K562 (cell line): ENCODE data around the gene DMD.

Source experiments
- CAMTA2 ChIP-seq: fragments of 250-450 bp; sonication (Bioruptor Pico); conservative IDR thresholded peaks from 2 replicates; pipeline ENCODE4 v1.5.1; 2022
- CTCF ChIP-seq, 3 experiments: IDR thresholded peaks in 2 of 3; conservative IDR thresholded peaks in 1 of 3; 2 replicates each; pipeline ENCODE4 v1.5.1; 2011 to 2012; ENCODE audit warnings: low read length in 3 of 3, mild to moderate bottlenecking in 3 of 3, control low read depth in 2 of 3, improper control_type of control experiment in 1 of 3, inconsistent platforms in 1 of 3, low read depth in 1 of 3, mixed read lengths in 1 of 3, moderate library complexity in 1 of 3; ENCODE audit not compliant: insufficient read depth in 2 of 3
- JUN ChIP-seq, 2 experiments: sonication (generic) in 1 of 2; formaldehyde crosslinking in 1 of 2; IDR thresholded peaks; 2 replicates each; pipeline versions ENCODE4 v1.6.1 to v1.8.0; 2012 to 2022; ENCODE audit warnings: borderline replicate concordance in 2 of 2, mild to moderate bottlenecking in 2 of 2, improper control_type of control experiment in 1 of 2, low read depth in 1 of 2, low read length in 1 of 2, missing genetic modification reagents in 1 of 2
- PREB ChIP-seq: sonication (generic); formaldehyde crosslinking; IDR thresholded peaks from 2 replicates; pipeline ENCODE4 v1.8.1; 2023; ENCODE audit warnings: mild to moderate bottlenecking, missing genetic modification reagents
- WHSC1 ChIP-seq: IDR thresholded peaks from one replicate; pipeline ENCODE4 v1.6.1; 2012; ENCODE audit warnings: low read length, control low read depth, inconsistent platforms

- TF ChIP-seq JUN (IDR thresholded peaks at IDR 0.05; ENCODE audit: borderline replicate concordance, low read depth, low read length) (no peak), JUN (CRISPR knock-in tag; IDR thresholded peaks at IDR 0.05; ENCODE audit: borderline replicate concordance) (no peak), PREB (CRISPR knock-in tag) (no peak), CTCF (IDR thresholded peaks at IDR 0.05 in 2 of 3, conservative IDR thresholded peaks at IDR 0.05 in 1 of 3; ENCODE audit: insufficient read depth in 2 of 3, low read depth in 1 of 3, low read length in 3 of 3) (no peak), CAMTA2 (no peak), WHSC1 (no peak)
Observed at GRCh38 chrX:31233941-31234496, 1977.3 kb downstream of the DMD start.
